ENCODE results near the gene KCNA5. TPM values are rescaled to one million over a fixed set of nuclear protein-coding genes. Genes with fewer than 3 reads are reported as not detected.

KCNA5 gene
- total and polyA plus RNA-seq, 2 donors (not counting 1 experiment from before 2014, with no cell fraction given): 0.20 to 0.72 TPM

DNA sequence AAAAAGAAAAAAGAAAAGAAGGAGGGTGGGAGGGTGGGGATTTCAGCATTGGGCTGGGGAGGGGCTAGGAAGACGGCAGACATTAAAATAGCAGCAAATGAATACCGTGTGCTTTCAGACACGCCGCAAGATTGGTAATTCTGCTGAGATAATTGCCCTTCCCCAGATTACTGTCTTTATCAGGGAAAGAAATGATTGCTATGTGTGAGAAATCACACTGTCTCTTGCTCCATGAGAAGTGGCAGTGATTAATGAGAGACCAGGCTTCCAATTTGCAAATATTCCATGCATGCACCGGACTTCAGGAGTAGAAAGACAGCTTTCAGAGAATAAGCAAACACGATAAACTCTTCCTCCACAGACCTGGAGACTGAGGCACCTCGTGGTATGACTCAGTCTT, 7.6 kb upstream of the KCNA5 start:
- intact Hi-C loops (cut with micrococcal nuclease): no loop called here
- Mint-ChIP-seq H3K9me3 (ENCODE audit: insufficient read depth) (no peaks in the 10 kb centered on the region), H3K27ac (no peak overlapping the region), H3K27me3 (peaks cover 37% of the 10 kb centered on the region), H3K4me3 (no peak overlapping the region), H3K4me1 (no peaks in the 10 kb centered on the region)
- H3K4me3 ChIP-seq (ENCODE audit: control extremely low read depth in 1 of 5, extremely low read depth in 1 of 5, insufficient read depth in 1 of 5, low read depth in 2 of 5, low read length in 4 of 5): no peak overlapping the region
- peaks cover 7 to 8% of the 10 kb centered on the region in 2 donors for H3K4me1 ChIP-seq (ENCODE audit: control insufficient read depth in 2 of 2, insufficient read depth in 2 of 2, low read length in 2 of 2)
- no peaks in the 10 kb centered on the region for H3K79me2 ChIP-seq (ENCODE audit: control insufficient read depth, insufficient read depth, low read length)
- no peaks in the 10 kb centered on the region for H3K36me3 ChIP-seq (replicated peaks in 1 of 2; ENCODE audit: control extremely low read depth in 1 of 2, control insufficient read depth in 1 of 2, extremely low read depth in 1 of 2, insufficient read depth in 2 of 2, low read length in 1 of 2)
- H2AFZ ChIP-seq (ENCODE audit: insufficient read depth, low read depth, low read length, poor library complexity, severe bottlenecking): no peak overlapping the region
- no peaks in the 10 kb centered on the region for H4K20me1 ChIP-seq (ENCODE audit: control insufficient read depth, insufficient read depth, low read length, poor library complexity, severe bottlenecking)
- H3K9ac ChIP-seq (ENCODE audit: low read length): no peak overlapping the region
- DNase-seq (no peak), ATAC-seq (ENCODE audit: low read depth) (no peak)
- ChIA-PET POLR2A (no interaction called here), CTCF (interaction anchor here (0.9 kb wide), 1 partner anchor 13 kb away, joined by 3 read pairs; no protein-coding TSS in a partner anchor)
- no peak overlapping the region for H3K4me2 ChIP-seq (replicated peaks; ENCODE audit: low read depth, low read length, poor library complexity, severe bottlenecking)
- H3K27ac ChIP-seq (ENCODE audit: low read length in 2 of 2): no peak overlapping the region
- no peaks in the 10 kb centered on the region for H3K9me3 ChIP-seq (ENCODE audit: control extremely low read depth in 1 of 3, control insufficient read depth in 2 of 3, insufficient read depth in 1 of 3, low read length in 2 of 3)
- TF ChIP-seq, protein P1, sequence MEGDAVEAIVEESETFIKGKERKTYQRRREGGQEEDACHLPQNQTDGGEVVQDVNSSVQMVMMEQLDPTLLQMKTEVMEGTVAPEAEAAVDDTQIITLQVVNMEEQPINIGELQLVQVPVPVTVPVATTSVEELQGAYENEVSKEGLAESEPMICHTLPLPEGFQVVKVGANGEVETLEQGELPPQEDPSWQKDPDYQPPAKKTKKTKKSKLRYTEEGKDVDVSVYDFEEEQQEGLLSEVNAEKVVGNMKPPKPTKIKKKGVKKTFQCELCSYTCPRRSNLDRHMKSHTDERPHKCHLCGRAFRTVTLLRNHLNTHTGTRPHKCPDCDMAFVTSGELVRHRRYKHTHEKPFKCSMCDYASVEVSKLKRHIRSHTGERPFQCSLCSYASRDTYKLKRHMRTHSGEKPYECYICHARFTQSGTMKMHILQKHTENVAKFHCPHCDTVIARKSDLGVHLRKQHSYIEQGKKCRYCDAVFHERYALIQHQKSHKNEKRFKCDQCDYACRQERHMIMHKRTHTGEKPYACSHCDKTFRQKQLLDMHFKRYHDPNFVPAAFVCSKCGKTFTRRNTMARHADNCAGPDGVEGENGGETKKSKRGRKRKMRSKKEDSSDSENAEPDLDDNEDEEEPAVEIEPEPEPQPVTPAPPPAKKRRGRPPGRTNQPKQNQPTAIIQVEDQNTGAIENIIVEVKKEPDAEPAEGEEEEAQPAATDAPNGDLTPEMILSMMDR (IDR thresholded peaks at IDR 0.05): no peak
- TF ChIP-seq EZH2 (IDR thresholded peaks at IDR 0.05; ENCODE audit: borderline replicate concordance, insufficient read depth, low read depth, low read length, poor library complexity, severe bottlenecking): no peak
- peaks cover 0 to 5% (median 0%) of the 10 kb centered on the region in 4 experiments for H3K27me3 ChIP-seq (replicated peaks in 1 of 4; ENCODE audit: control extremely low read depth in 1 of 4, control insufficient read depth in 3 of 4, insufficient read depth in 4 of 4, low read length in 3 of 4)
- WGBS (ENCODE audit: insufficient coverage): 100% methylated on average over 1 of the region's 7 CpGs

DNA sequence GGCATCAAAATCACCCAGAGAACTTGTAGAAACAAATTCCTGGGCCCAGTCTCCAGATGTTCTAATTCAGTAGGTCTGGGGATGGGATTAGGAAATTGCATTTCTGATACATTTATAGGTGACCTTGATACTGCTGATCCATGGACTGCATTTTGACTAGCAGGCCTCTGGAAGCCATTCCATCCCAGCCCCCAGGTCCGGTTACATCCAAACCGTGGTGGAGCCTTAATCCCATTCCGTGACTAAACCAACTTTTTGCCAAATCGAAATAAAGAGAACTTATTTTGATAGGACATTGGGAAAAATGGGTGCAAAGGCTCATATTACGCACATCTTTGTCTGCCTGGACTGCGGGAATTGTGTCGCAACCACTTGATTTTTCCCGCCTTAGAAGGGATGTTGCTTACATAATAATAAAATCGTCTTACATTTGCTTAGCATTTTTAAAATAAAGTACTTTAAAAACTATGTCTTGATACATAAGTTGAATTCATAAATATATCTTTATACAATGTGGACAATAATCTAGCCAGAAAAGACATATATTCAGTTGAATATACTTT, 5.8 kb upstream of the KCNA5 start:
- H3K4me2 ChIP-seq (replicated peaks; ENCODE audit: low read depth, low read length, poor library complexity, severe bottlenecking): no peak overlapping the region
- Mint-ChIP-seq H3K27ac (no peak overlapping the region), H3K4me1 (peaks cover 9% of the 10 kb centered on the region), H3K9me3 (ENCODE audit: insufficient read depth) (no peaks in the 10 kb centered on the region), H3K27me3 (peaks cover 47% of the 10 kb centered on the region), H3K4me3 (no peak overlapping the region)
- no peaks in the 10 kb centered on the region for H3K79me2 ChIP-seq (ENCODE audit: control insufficient read depth, insufficient read depth, low read length)
- intact Hi-C loops (cut with micrococcal nuclease): no loop called here
- H2AFZ ChIP-seq (ENCODE audit: insufficient read depth, low read depth, low read length, poor library complexity, severe bottlenecking): no peak overlapping the region
- peaks cover 0 to 6% (median 0%) of the 10 kb centered on the region in 4 experiments for H3K27me3 ChIP-seq (replicated peaks in 1 of 4; ENCODE audit: control extremely low read depth in 1 of 4, control insufficient read depth in 3 of 4, insufficient read depth in 4 of 4, low read length in 3 of 4)
- TF ChIP-seq, protein P1 (IDR thresholded peaks at IDR 0.05): no peak
- TF ChIP-seq EZH2 (IDR thresholded peaks at IDR 0.05; ENCODE audit: borderline replicate concordance, insufficient read depth, low read depth, low read length, poor library complexity, severe bottlenecking): no peak
- H3K4me3 ChIP-seq (ENCODE audit: control extremely low read depth in 1 of 5, extremely low read depth in 1 of 5, insufficient read depth in 1 of 5, low read depth in 2 of 5, low read length in 4 of 5): no peak overlapping the region
- H3K9ac ChIP-seq (ENCODE audit: low read length): no peak overlapping the region
- no peak overlapping the region for H3K27ac ChIP-seq (ENCODE audit: low read length in 2 of 2)
- 100% methylated on average over 3 of the region's 9 CpGs for WGBS (ENCODE audit: insufficient coverage)
- peaks cover 14 to 16% of the 10 kb centered on the region in 2 donors for H3K4me1 ChIP-seq (ENCODE audit: control insufficient read depth in 2 of 2, insufficient read depth in 2 of 2, low read length in 2 of 2)
- H3K9me3 ChIP-seq (ENCODE audit: control extremely low read depth in 1 of 3, control insufficient read depth in 2 of 3, insufficient read depth in 1 of 3, low read length in 2 of 3): peaks cover 0 to 3% (median 0%) of the 10 kb centered on the region in 3 donors
- DNase-seq (no peak), ATAC-seq (ENCODE audit: low read depth) (no peak)
- H3K36me3 ChIP-seq (replicated peaks in 1 of 2; ENCODE audit: control extremely low read depth in 1 of 2, control insufficient read depth in 1 of 2, extremely low read depth in 1 of 2, insufficient read depth in 2 of 2, low read length in 1 of 2): no peaks in the 10 kb centered on the region
- ChIA-PET POLR2A (no interaction called here), CTCF (no interaction called here)
- no peaks in the 10 kb centered on the region for H4K20me1 ChIP-seq (ENCODE audit: control insufficient read depth, insufficient read depth, low read length, poor library complexity, severe bottlenecking)

Measured in B cell (primary cell).